Urinary bladder (tissue), 4 donors: ENCODE results near the gene SMU1. TPM values are rescaled to one million over a fixed set of nuclear protein-coding genes. Genes with fewer than 3 reads are reported as not detected.

Experiments used
- DNase-seq: peaks from one replicate; pipeline ENCODE4 v3.0.0-alpha.2; 2015; ENCODE audit errors: extremely low spot score
- H3K27ac ChIP-seq: one replicate; pipeline ENCODE4 v1.5.1; 2013; ENCODE audit warnings: low read depth, mild to moderate bottlenecking, moderate library complexity
- H3K36me3 ChIP-seq: one replicate; pipeline ENCODE4 v1.6.1; 2013; ENCODE audit warnings: mild to moderate bottlenecking, moderate library complexity; ENCODE audit not compliant: insufficient read depth
- H3K4me1 ChIP-seq: one replicate; pipeline ENCODE4 v1.6.1; 2013; ENCODE audit warnings: mild to moderate bottlenecking, moderate library complexity; ENCODE audit not compliant: insufficient read depth
- H3K4me3 ChIP-seq: one replicate; pipeline ENCODE4 v1.5.1; 2013; ENCODE audit warnings: low read depth, low read length
- WGBS: extraction: QIAGEN DNeasy Blood & Tissue Kit; methylation state at CpG from one replicate; pipeline ENCODE4 v1.1.7; 2013; 5-methylcytosine and 5-hydroxymethylcytosine counted together
- polyA plus RNA-seq: library from polyadenylated mRNA; stranded (reverse); fragments of 200-250 nt; gene quantifications from one replicate; pipeline ENCODE4 v1.2.3, GENCODE V29; 2013
- total RNA-seq: library from RNA; depleted of rRNA; stranded (reverse); fragments of >200 nt; gene quantifications from one replicate; pipeline ENCODE4 v1.2.3, GENCODE V29; 2014
- donor health status: healthy with polysubstance abuse.
- donor health status: healthy.

The SMU1 gene
- total and polyA plus RNA-seq, 2 donors = 14.3 to 37.0 TPM

DNA sequence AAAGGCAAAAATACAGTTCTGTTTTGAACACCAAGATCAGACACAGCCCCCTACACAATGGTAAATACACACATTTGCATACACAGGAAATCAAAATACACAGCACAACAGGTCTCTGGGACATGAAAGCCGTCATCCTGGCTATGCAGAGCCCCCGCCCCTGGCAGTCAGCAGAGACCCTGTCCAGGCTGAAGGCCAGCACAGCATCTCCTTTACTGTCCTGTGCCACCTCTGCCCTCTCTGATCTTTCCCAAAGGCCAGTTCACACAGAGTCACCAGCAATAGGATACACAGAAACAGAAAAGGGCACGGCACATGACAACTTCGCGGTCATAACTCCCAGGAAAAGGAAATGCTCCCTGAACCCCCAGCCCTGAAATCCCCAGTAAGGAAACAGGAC lies 34.2 kb upstream of the SMU1 start:
- H3K36me3 ChIP-seq = peaks cover 5% of the 10 kb centered on the region
- no peak overlapping the region for H3K4me3 ChIP-seq
- no peaks in the 10 kb centered on the region for H3K4me1 ChIP-seq
- H3K27ac ChIP-seq = no peak overlapping the region
- WGBS = 94% methylated on average over 5 of the region's 5 CpGs
- DNase-seq = no peak

DNA sequence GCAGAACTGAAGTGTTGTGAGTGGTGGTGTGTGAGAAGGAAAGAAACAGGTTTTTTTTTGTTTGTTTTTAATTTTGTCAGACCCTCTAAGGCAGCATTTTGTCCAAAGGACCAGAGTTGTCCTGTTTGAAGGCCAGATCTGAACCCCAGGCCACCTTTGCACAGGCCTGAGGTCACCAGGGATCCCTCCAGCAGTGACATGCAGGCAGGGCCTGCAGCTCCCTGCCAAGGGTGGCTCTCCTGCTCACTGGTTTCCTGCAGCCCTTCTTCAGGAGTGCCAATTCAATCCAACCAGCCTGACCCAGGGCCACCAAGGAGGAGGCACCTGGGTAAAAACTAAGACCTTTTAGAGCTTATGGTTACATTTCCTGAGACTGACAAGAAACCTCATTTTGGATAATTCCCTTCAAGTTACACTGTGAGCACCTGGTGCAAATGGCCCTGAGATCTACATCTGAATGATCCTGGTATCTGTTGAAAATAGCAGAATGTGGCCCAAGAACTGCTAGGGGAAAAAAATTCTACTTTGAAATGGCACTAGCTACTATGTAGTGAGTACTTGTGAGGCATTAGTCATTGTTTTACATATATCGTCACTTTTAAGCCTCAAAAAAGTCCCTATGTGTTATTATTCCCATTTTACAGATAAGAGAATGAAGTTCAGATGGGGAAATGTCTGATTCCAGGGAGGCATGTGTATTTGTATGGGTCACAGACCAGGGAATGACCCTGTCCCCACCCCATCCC lies 33.5 kb upstream of the SMU1 start:
- 89% methylated on average over 1 of the region's 1 CpG for WGBS
- Histone ChIP-seq H3K36me3 (peaks cover 5% of the 10 kb centered on the region), H3K27ac (no peak overlapping the region), H3K4me3 (no peak overlapping the region), H3K4me1 (no peaks in the 10 kb centered on the region)
- DNase-seq = no peak

DNA sequence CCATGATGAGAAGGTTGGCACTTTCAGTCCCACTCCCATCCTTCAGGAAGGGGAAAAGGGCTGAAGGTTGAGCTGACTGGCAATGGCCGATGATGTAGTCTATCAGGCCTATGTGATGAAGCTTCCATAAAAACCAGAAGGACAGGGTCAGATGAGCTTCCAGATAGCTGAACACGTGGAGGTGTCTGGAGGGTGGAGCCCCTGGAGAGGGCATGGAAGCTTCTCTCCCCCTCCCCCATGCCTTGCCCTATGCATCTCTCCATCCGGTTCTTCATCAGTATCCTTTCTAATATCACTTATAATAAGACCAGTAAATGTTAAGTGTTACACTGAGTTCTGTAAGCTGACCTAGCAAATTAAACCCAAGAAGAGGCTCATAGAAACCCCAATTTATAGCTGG lies 32.6 kb upstream of the SMU1 start:
- Histone ChIP-seq H3K4me1 (no peaks in the 10 kb centered on the region), H3K4me3 (no peak overlapping the region), H3K27ac (no peak overlapping the region), H3K36me3 (peaks cover 5% of the 10 kb centered on the region)
- WGBS = 68% methylated on average over 3 of the region's 3 CpGs
- no peak for DNase-seq

DNA sequence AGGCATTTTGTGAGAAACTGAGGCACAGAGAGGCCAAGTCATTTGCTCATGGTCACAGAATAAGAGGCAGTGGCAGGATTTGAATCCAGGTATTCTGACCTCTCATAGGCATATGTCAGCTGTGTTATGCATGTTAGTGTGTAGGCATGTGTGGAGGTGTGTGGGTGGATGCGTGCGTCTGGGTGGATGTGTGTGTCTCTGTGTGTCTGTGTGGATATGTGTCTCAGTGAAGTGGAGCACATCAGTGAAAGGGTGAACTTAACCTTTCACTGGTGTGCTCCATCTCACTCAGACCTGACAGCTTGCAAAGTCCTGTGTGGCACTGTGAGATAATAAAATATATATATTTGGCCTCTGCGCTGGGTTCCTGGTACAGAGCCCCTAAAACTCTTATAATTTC lies 32.0 kb upstream of the SMU1 start:
- Histone ChIP-seq H3K4me1 (no peaks in the 10 kb centered on the region), H3K27ac (no peak overlapping the region), H3K4me3 (no peak overlapping the region), H3K36me3 (peaks cover 2% of the 10 kb centered on the region)
- DNase-seq = no peak
- WGBS = 89% methylated on average over 3 of the region's 3 CpGs

DNA sequence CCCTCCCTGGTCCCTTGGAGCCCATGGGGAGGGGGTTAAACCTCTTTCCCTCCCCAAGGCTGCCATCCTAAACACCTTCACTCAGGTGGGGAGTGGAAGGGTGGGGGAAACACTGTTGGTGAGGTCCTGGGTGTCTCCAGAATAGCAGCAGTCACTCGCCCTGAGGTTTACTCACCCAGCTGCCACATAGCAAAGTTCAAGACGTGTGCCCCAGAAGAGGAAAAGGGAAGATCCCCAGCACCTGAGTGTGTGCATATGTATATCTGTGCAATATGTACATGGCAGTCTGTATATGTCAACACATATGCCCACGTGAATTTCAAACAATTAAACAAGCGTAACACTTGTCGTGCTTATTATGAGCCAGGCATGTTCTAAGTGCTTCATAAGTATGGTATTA lies 31.3 kb upstream of the SMU1 start:
- no peaks in the 10 kb centered on the region for H3K36me3 ChIP-seq
- H3K4me3 ChIP-seq = no peak overlapping the region
- no peak for DNase-seq
- no peaks in the 10 kb centered on the region for H3K4me1 ChIP-seq
- H3K27ac ChIP-seq = peak overlapping the region; percentile 38
- WGBS = 63% methylated on average over 5 of the region's 5 CpGs

DNA sequence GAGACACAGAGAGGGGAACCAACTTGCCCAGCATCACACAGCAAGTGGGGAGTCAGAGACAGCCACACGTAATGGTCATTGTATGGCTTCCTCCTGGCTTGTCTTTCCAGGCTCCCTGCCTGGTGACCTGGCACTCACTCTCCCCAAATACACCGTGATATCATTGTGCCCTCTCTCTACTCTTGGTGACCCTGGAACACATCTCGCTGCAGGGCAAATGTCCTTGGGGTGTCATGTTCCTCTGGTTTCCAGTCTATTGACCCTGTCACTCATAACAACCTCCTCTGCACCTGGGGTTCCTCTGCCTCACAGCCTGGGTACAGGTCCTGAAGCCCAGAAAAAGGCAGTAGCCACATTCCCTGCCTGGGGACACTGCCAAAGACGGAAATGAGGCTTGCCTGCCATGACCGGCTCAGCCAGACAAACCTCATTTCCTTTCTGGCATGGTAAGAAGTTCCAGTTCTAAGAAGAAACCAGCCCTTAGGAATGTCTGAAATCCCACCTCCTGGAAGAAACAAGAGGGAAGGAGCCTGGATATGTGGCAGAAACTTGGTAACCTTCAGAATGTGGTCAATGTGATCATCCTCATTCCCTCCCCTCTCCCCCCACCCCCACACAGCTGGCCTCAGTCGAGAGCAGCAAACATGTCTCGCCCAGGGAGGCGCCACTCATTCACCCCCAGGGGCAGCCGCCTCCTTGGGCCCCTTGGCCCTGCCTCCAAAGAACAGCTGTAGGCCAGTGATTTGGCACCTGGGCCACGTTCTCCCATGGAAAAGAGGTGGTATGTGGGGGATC lies 30.6 kb upstream of the SMU1 start:
- 42% methylated on average over 10 of the region's 10 CpGs for WGBS
- H3K4me3 ChIP-seq = no peak overlapping the region

DNA sequence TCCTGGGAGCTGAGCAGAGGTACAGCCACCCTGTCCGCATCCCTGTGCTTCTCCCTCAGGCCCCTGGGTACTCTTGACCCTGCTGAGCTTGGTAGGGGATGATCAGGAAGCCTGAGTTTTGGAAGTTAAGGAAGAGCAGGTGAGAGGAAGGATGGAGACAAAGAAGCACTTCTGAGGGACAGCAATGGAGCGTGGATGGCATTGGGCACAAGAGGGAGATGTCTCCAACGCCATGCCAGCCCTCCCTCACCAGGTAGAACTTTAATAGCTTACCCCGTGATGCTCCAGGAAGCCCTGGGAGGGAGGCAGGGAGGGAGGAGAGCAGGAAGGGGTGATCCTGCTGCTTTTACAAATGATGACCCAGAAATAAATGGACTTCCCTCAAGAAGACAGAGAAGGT lies 29.9 kb upstream of the SMU1 start:
- DNase-seq = no peak
- no peak overlapping the region for H3K4me3 ChIP-seq
- 63% methylated on average over 4 of the region's 4 CpGs for WGBS
- peak overlapping the region; percentile 3 for H3K27ac ChIP-seq
- H3K36me3 ChIP-seq = no peaks in the 10 kb centered on the region
- no peaks in the 10 kb centered on the region for H3K4me1 ChIP-seq

More for the DNA sequence above, 30.6 kb upstream of the SMU1 start:
- H3K36me3 ChIP-seq = no peaks in the 10 kb centered on the region
- H3K27ac ChIP-seq = peak overlapping the region; percentile 38
- no peaks in the 10 kb centered on the region for H3K4me1 ChIP-seq
- DNase-seq = no peak

DNA sequence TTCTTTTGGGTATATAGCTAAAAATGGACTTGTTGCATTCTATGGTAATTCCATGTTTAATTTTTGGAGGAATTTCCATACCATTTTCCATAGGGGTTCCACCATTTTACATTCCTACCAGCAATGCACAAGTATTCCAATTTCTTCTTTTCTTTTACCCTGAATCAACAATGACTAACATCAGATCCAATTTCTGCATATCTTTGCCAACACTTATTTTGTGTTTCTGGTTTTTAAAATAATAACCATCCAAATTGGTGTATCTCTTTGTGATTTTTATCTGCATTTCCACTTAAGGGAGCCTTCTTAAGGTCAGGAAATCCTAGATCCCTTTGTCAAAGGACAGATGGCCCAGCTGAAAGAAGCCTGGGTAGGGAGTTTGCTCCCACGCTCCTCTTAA lies 29.5 kb upstream of the SMU1 start:
- 98% methylated on average over 1 of the region's 1 CpG for WGBS
- Histone ChIP-seq H3K4me1 (no peaks in the 10 kb centered on the region), H3K4me3 (no peak overlapping the region), H3K27ac (peak overlapping the region; percentile 3), H3K36me3 (no peaks in the 10 kb centered on the region)
- DNase-seq = no peak

DNA sequence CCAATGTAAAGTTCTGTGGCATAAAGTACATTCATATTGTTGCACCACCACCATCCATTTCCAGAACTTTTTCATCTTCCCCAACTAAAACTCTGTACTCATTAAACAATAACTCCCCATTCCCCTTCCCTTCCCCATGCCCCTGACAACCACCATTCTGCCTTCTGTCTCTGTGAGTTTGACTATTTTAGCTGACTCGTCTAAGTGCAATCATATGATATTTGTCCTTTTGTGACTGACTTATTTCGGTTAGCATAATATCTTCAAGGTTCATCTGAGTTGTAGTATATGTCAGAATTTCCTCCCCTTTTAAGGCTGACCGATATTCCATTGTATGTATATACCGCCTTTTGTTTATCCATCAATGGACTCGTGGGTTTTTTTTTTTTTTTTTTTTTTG lies 29.0 kb upstream of the SMU1 start:
- Histone ChIP-seq H3K27ac (no peak overlapping the region), H3K36me3 (no peaks in the 10 kb centered on the region), H3K4me1 (no peaks in the 10 kb centered on the region), H3K4me3 (no peak overlapping the region)
- 83% methylated on average over 5 of the region's 5 CpGs for WGBS
- DNase-seq = no peak

DNA sequence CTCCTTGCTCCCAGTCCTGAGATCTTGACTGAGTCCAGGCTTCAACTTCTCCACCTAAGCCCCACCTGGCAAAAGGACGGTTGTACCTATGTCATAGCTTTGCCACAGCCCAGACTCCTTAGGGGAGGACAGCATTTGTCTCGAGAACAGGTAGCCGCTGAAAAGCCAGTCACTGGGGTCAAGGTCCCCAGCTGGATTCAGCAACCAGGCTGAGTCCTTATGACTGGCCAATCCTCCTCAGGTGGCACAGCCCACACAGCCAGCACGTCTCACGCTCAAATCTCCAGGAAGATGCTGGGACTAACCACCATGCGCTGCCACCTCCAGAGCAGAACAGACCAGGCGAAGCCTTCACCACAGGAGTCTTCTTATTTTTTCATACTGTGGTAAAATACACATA lies 27.9 kb upstream of the SMU1 start:
- H3K4me3 ChIP-seq = no peak overlapping the region
- no peaks in the 10 kb centered on the region for H3K36me3 ChIP-seq
- DNase-seq = no peak
- WGBS = 88% methylated on average over 7 of the region's 7 CpGs
- H3K27ac ChIP-seq = no peak overlapping the region
- H3K4me1 ChIP-seq = no peaks in the 10 kb centered on the region

DNA sequence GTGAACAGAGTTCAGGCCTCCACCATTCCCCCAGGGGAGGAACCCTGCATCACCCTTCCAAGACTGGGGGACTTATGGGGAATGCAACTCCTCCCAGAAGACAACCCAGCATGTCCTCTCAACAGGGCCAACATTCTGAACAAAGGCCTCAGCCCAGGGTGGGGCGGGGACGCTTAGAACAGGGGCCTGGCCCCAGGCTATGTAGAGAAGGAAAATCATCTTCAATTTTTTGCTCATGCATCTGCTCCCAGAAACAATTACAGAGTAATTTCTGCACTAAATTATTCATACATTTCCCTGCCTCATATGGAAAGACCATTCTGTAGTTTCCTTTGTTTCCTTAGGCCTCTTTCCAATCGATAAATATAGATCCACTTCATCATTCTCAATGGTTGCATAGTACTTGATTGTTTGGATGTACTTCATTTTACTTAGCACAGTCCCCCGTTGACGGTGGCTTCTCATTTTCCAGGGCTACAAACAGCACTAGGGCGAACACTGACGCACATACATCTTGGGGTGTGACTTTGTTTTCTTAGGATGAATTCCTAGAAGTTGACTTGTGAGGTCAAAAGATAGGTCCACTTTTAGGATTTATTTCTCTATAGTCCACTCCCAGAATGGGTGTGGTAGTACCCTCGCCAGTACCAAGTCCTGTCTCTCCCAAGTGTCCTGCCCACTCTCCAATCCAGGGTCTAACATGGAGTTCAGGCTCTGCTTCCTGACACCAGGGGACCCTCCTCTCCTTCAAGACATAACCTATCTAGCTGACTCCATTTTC lies 27.2 kb upstream of the SMU1 start:
- no peak for DNase-seq
- Histone ChIP-seq H3K4me1 (no peaks in the 10 kb centered on the region), H3K4me3 (no peak overlapping the region), H3K27ac (no peak overlapping the region), H3K36me3 (no peaks in the 10 kb centered on the region)
- 86% methylated on average over 8 of the region's 8 CpGs for WGBS

DNA sequence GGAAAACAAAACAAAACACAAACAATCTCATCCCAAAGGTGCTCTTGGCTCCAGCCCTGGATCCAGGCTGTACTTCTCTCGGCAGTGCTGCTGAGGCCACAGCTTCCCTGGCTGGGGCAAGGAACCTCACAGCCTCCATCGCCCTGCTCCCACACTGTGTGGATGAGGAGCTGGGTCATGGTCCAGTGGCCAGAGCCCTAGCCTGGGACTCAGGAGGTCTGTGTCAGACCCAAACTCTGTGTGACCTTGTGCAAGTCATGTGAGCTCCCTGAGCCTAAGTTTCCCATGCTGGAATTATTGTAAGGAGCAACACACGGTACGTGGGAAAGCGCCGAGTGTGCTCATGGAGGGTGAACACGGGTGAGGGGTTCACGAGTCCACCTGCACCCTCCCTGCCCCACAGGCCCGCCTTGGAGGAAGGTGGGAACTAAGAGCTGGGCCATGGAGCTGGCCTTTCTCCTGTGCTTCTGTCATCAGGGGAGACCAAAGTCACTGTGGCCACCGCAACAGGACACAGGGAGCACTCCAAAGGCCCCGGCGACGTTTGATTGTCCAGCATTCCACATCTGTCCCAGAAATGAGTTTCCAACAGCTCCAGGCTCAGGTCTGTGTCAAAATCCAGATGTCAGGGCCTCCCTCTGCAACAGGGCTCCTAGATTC lies 26.2 kb upstream of the SMU1 start:
- Histone ChIP-seq H3K36me3 (no peaks in the 10 kb centered on the region), H3K4me1 (no peaks in the 10 kb centered on the region), H3K27ac (no peak overlapping the region), H3K4me3 (no peak overlapping the region)
- 93% methylated on average over 13 of the region's 13 CpGs for WGBS
- no peak for DNase-seq

DNA sequence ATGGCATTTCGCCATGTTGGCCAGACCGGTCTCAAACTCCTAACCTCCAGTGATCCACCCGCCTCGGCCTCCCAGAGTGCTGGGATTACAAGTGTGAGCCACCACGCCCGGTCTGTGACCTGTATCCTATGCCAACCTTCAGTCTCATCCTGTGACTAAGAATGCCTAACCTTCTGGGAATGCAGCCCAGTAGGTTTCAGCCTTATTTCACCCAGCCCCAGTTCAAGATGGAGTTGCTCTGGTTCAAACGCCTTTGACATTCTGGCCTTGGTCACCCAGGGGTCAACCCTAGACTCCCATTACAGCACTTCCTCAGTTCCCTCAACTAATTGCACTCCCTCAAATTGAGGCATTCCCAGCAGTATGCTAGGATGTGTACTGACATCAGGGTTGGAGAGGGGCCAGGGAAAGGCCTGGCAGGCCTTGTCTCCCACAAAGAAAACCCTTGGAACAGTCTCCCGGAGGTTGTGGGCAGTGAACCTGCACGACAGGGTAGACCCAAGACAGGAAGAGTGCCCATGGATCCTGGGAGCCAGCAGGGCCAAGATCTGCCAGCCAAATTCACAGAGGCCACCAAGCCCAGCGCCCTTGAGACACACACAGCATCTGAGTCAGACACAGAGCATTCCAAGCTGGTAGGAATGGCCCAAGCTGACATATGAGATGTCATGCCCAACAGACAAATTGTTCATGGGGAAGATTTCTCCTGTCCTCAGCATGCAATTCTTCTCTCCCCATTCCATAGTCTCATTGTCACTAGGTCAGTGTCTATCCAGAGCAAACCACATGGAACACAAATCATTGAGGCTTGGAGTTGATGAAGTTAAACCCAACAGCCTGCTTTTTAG lies 24.9 kb upstream of the SMU1 start:
- H3K27ac ChIP-seq = no peak overlapping the region
- WGBS = 79% methylated on average over 10 of the region's 10 CpGs

More for the DNA sequence above, 24.9 kb upstream of the SMU1 start:
- DNase-seq = no peak
- H3K4me3 ChIP-seq = no peak overlapping the region
- no peaks in the 10 kb centered on the region for H3K36me3 ChIP-seq
- H3K4me1 ChIP-seq = no peaks in the 10 kb centered on the region
